SK-N-SH (cell line): ENCODE data around the gene ATG3. TPM values are rescaled to one million over a fixed set of nuclear protein-coding genes. Genes with fewer than 3 reads are reported as not detected.

Source experiments
- CTCF ChIA-PET: fragments of 300-600, 350-600 bp; formaldehyde crosslinking; extraction: SDS; loops from one replicate; lab custom pipeline; 2021; lab: Yijun Ruan, JAX
- POLR2A ChIA-PET: fragments of 350-600 bp; sonication (Branson Sonifier 250); formaldehyde crosslinking; extraction: SDS; loops from one replicate; lab custom pipeline; 2020; ENCODE audit warnings: antibody characterized with exemption, inconsistent platforms; lab: Yijun Ruan, JAX
- DNase-seq: peaks from one replicate; pipeline ENCODE4 v3.0.0; 2012
- H2AFZ ChIP-seq: fragments of 200-600 bp; sonication (generic); 2 replicates; pipeline ENCODE4 v1.8.1; 2016; ENCODE audit warnings: antibody characterized with exemption, mild to moderate bottlenecking, low read depth
- H3F3A ChIP-seq: fragments of 200-600 bp; sonication (generic); replicated peaks from 2 replicates; pipeline ENCODE3; 2016; ENCODE audit warnings: antibody characterized with exemption, mild to moderate bottlenecking; ENCODE audit not compliant: insufficient read depth
- H3K27ac ChIP-seq, 2 experiments: fragments of 200-500 bp in 1 of 2; fragments of 200-600 bp in 1 of 2; sonication (Bioruptor generic) in 1 of 2; sonication (generic), shearing (Covaris generic) in 1 of 2; 2 replicates each; pipeline versions ENCODE4 v1.5.1 to v1.6.1; 2014 to 2016; ENCODE audit warnings: low read depth in 2 of 2, inconsistent platforms in 1 of 2, low read length in 1 of 2, mild to moderate bottlenecking in 1 of 2, mixed read lengths in 1 of 2
- H3K27me3 ChIP-seq: fragments of 200-600 bp; sonication (generic), shearing (Covaris generic); 2 replicates; pipeline ENCODE4 v1.6.1; 2016; ENCODE audit warnings: mixed run types; ENCODE audit not compliant: insufficient read depth
- H3K36me3 ChIP-seq, 2 experiments: fragments of 200-500 bp in 1 of 2; fragments of 200-600 bp in 1 of 2; sonication (Bioruptor generic) in 1 of 2; sonication (generic) in 1 of 2; replicated peaks in 1 of 2; 2 replicates each; pipeline versions ENCODE3 to v1.5.1; 2014 to 2016; ENCODE audit warnings: low read length in 1 of 2, mild to moderate bottlenecking in 1 of 2; ENCODE audit not compliant: insufficient read depth in 2 of 2, control insufficient read depth in 1 of 2
- H3K4me1 ChIP-seq, 2 experiments: fragments of 200-500 bp in 1 of 2; fragments of 200-600 bp in 1 of 2; sonication (Bioruptor generic) in 1 of 2; sonication (generic), shearing (Covaris generic) in 1 of 2; 2 replicates each; pipeline versions ENCODE4 v1.5.1 to v1.6.1; 2014 to 2016; ENCODE audit warnings: low read depth in 1 of 2, low read length in 1 of 2, mixed run types in 1 of 2; ENCODE audit not compliant: insufficient read depth in 2 of 2, control insufficient read depth in 1 of 2
- H3K4me2 ChIP-seq: fragments of 200-600 bp; sonication (generic), shearing (Covaris generic); 2 replicates; pipeline ENCODE4 v1.6.1; 2017; ENCODE audit warnings: mixed run types
- H3K4me3 ChIP-seq, 2 experiments: fragments of 200-500 bp in 1 of 2; fragments of 200-600 bp in 1 of 2; sonication (Bioruptor generic) in 1 of 2; sonication (generic), shearing (Covaris generic) in 1 of 2; 2 replicates each; pipeline versions ENCODE4 v1.5.1 to v1.8.1; 2014 to 2016; ENCODE audit warnings: low read depth in 2 of 2, inconsistent platforms in 1 of 2, low read length in 1 of 2, mild to moderate bottlenecking in 1 of 2, mixed read lengths in 1 of 2, moderate library complexity in 1 of 2
- H3K79me2 ChIP-seq: fragments of 200-600 bp; sonication (generic); 2 replicates; pipeline ENCODE4 v1.8.1; 2017; ENCODE audit warnings: mild to moderate bottlenecking; ENCODE audit not compliant: insufficient read depth
- H3K9ac ChIP-seq: fragments of 200-600 bp; sonication (generic); 2 replicates; pipeline ENCODE4 v1.6.1; 2017; ENCODE audit warnings: mixed run types
- H3K9me2 ChIP-seq: fragments of 200-600 bp; sonication (generic); 2 replicates; pipeline ENCODE4 v1.6.1; 2017; ENCODE audit warnings: mixed run types
- H3K9me3 ChIP-seq: fragments of 200-600 bp; sonication (generic); 2 replicates; pipeline ENCODE4 v1.6.1; 2017; ENCODE audit warnings: mixed run types, mild to moderate bottlenecking, moderate library complexity
- H4K20me1 ChIP-seq: fragments of 200-600 bp; sonication (generic); 2 replicates; pipeline ENCODE4 v1.6.1; 2017; ENCODE audit warnings: mild to moderate bottlenecking, mixed run types; ENCODE audit not compliant: insufficient read depth
- FOXJ3 ChIP-seq: sonication (generic); formaldehyde crosslinking; IDR thresholded peaks from 2 replicates; pipeline ENCODE4 v1.5.1; 2020; ENCODE audit warnings: mild to moderate bottlenecking, missing genetic modification reagents
- GATA2 ChIP-seq: sonication (generic); formaldehyde crosslinking; IDR thresholded peaks from 2 replicates; pipeline ENCODE4 v1.5.0; 2020; ENCODE audit warnings: mild to moderate bottlenecking, missing genetic modification reagents
- RAD21 ChIP-seq: IDR thresholded peaks from 2 replicates; pipeline ENCODE4 v1.6.1; 2012; ENCODE audit warnings: mild to moderate bottlenecking, low read length
- RFX5 ChIP-seq: IDR thresholded peaks from 2 replicates; pipeline ENCODE4 v1.6.1; 2012; ENCODE audit warnings: mild to moderate bottlenecking, improper control_type of control experiment, low read length
- TAF1 ChIP-seq: IDR thresholded peaks from 2 replicates; pipeline ENCODE4 v1.6.1; 2012; ENCODE audit warnings: low read depth, mild to moderate bottlenecking, low read length, moderate library complexity, borderline replicate concordance
- TEAD4 ChIP-seq: IDR thresholded peaks from 2 replicates; pipeline ENCODE4 v1.4.0; 2012; ENCODE audit warnings: mild to moderate bottlenecking, borderline replicate concordance; ENCODE audit not compliant: insufficient read depth
- YY1 ChIP-seq: IDR thresholded peaks from 2 replicates; pipeline ENCODE4 v1.4.0; 2012; ENCODE audit warnings: low read depth, mild to moderate bottlenecking
- WGBS: methylation state at CpG from one replicate; pipeline ENCODE4 v1.1.6; 2017; ENCODE audit warnings: low lambda C conversion rate; 5-methylcytosine and 5-hydroxymethylcytosine counted together
- polyA plus RNA-seq, 3 experiments: library from polyadenylated mRNA; depleted of rRNA; stranded (reverse); fragments of >200 nt; gene quantifications; 2 replicates each; pipeline ENCODE4 v1.2.3, GENCODE V29; 2012
- TF ChIP-seq, protein P1 (sequence below): fragments of 200-600 bp; sonication (generic); IDR thresholded peaks from 2 replicates; pipeline ENCODE4 v1.6.1; 2017; ENCODE audit warnings: antibody characterized with exemption, mild to moderate bottlenecking, moderate library complexity
- TF ChIP-seq, protein P2 (sequence below): fragments of 150-350 bp; IDR thresholded peaks from 2 replicates; pipeline ENCODE4 v1.6.1; 2016; ENCODE audit warnings: mild to moderate bottlenecking, low read depth, low read length
- TF ChIP-seq, protein P3 (sequence below): fragments of 150-350 bp; IDR thresholded peaks from 2 replicates; pipeline ENCODE4 v1.6.1; 2017; ENCODE audit warnings: antibody characterized with exemption, low read length, low read depth, borderline replicate concordance

ATG3 gene
- polyA plus RNA-seq, 1 of the 3 experiments (the other 2 are of a cell fraction), result 38.8 TPM

DNA sequence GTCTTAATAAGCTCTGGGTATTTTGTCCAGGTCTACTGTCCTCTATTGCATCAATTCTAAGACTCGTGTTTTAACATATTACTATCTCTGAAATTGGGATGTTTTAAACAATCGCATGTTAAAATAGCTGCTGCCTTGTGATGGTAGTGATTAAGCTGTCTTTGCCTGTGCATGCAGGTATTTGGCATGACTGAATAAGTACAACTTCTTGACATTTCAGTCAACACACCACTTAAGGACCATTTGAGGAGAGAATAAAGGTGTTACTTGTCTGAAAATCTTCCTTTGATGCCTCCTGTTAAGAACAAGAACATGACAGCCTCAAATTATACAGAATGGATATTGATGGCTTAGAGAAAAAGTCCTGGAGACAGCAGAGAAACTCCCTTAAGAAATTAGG is 33.1 kb upstream of the ATG3 start:
- Histone ChIP-seq H2AFZ (no peak overlapping the region), H4K20me1 (no peaks in the 10 kb centered on the region), H3K9me2 (no peaks in the 10 kb centered on the region), H3K4me2 (no peak overlapping the region), H3K27me3 (no peaks in the 10 kb centered on the region), H3K79me2 (no peaks in the 10 kb centered on the region), H3K4me1 (no peaks in the 10 kb centered on the region; a peak in 1 of 4 replicates), H3K27ac (no peak overlapping the region), H3K4me3 (no peak overlapping the region), H3K36me3 (peaks cover 9 to 20% of the 10 kb centered on the region in 2 experiments), H3F3A (peaks cover 11% of the 10 kb centered on the region), H3K9me3 (no peaks in the 10 kb centered on the region), H3K9ac (no peak overlapping the region)
- ChIA-PET CTCF (interaction anchor here (1.0 to 2.8 kb wide), 2 partner anchors 12 to 301 kb away, joined by 3 to 13 read pairs; no protein-coding TSS in a partner anchor), POLR2A (no interaction called here)
- TF ChIP-seq TAF1, result no peak
- no peak for TF ChIP-seq FOXJ3 (CRISPR knock-in tag)
- TF ChIP-seq, protein P1, sequence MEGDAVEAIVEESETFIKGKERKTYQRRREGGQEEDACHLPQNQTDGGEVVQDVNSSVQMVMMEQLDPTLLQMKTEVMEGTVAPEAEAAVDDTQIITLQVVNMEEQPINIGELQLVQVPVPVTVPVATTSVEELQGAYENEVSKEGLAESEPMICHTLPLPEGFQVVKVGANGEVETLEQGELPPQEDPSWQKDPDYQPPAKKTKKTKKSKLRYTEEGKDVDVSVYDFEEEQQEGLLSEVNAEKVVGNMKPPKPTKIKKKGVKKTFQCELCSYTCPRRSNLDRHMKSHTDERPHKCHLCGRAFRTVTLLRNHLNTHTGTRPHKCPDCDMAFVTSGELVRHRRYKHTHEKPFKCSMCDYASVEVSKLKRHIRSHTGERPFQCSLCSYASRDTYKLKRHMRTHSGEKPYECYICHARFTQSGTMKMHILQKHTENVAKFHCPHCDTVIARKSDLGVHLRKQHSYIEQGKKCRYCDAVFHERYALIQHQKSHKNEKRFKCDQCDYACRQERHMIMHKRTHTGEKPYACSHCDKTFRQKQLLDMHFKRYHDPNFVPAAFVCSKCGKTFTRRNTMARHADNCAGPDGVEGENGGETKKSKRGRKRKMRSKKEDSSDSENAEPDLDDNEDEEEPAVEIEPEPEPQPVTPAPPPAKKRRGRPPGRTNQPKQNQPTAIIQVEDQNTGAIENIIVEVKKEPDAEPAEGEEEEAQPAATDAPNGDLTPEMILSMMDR, result no peak
- TF ChIP-seq RAD21, result no peak
- no peak for TF ChIP-seq TEAD4
- WGBS, result 97% methylated on average over 2 of the region's 2 CpGs
- DNase-seq, result no peak

DNA sequence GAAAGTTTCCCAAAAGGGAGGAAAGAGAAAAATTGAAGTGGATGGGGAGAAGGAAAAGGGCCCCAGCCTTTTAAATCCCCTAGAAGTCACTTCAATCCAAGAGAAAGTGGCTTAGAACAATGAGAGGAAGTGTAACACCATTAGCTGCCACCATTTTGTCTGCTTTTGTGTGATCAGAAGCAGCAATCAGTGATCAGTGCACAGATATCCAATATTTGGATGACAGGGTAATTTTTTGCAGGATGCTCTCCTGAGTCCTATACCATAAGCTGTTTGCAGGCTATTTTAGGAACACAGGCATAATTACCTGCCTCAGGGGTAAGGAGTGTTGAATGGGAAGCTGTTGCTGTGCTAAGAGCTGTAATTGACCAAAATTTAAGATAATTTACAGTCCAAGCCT is 31.5 kb upstream of the ATG3 start:
- no peak overlapping the region for H3K9ac ChIP-seq
- TF ChIP-seq YY1 (no peak), GATA2 (CRISPR knock-in tag) (peak; percentile 66)
- peak overlapping the region in 1 of 2 experiments; percentile 64; a peak in 1 of 4 replicates for H3K27ac ChIP-seq
- POLR2A ChIA-PET, result no interaction called here
- H3K4me1 ChIP-seq, result no peaks in the 10 kb centered on the region; a peak in 1 of 4 replicates
- H3K27me3 ChIP-seq, result no peaks in the 10 kb centered on the region
- H3K79me2 ChIP-seq, result no peaks in the 10 kb centered on the region
- DNase-seq, result peak; percentile 16
- peaks cover 11% of the 10 kb centered on the region for H3F3A ChIP-seq
- no peak overlapping the region for H3K4me3 ChIP-seq
- H3K9me2 ChIP-seq, result no peaks in the 10 kb centered on the region
- H4K20me1 ChIP-seq, result no peaks in the 10 kb centered on the region
- peaks cover 3 to 17% of the 10 kb centered on the region in 2 experiments for H3K36me3 ChIP-seq
- no peaks in the 10 kb centered on the region for H3K9me3 ChIP-seq
- H3K4me2 ChIP-seq, result no peak overlapping the region
- CTCF ChIA-PET, result interaction anchor here (2.1 kb wide), 1 partner anchor 11 kb away, joined by 10 read pairs; no protein-coding TSS in a partner anchor
- H2AFZ ChIP-seq, result no peak overlapping the region

- DNase-seq, result no peak
- 85% methylated on average over 1 of the region's 1 CpG for WGBS
- H4K20me1 ChIP-seq, result no peaks in the 10 kb centered on the region
- no peaks in the 10 kb centered on the region for H3F3A ChIP-seq
- H3K36me3 ChIP-seq, result peaks cover 28 to 39% of the 10 kb centered on the region in 2 experiments
- no peak overlapping the region for H3K9ac ChIP-seq
- no peak overlapping the region for H3K4me2 ChIP-seq
- no peaks in the 10 kb centered on the region for H3K9me3 ChIP-seq
- TF ChIP-seq RFX5, result no peak
- TF ChIP-seq, protein P2, sequence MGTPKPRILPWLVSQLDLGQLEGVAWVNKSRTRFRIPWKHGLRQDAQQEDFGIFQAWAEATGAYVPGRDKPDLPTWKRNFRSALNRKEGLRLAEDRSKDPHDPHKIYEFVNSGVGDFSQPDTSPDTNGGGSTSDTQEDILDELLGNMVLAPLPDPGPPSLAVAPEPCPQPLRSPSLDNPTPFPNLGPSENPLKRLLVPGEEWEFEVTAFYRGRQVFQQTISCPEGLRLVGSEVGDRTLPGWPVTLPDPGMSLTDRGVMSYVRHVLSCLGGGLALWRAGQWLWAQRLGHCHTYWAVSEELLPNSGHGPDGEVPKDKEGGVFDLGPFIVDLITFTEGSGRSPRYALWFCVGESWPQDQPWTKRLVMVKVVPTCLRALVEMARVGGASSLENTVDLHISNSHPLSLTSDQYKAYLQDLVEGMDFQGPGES, result no peak
- TF ChIP-seq, protein P3, sequence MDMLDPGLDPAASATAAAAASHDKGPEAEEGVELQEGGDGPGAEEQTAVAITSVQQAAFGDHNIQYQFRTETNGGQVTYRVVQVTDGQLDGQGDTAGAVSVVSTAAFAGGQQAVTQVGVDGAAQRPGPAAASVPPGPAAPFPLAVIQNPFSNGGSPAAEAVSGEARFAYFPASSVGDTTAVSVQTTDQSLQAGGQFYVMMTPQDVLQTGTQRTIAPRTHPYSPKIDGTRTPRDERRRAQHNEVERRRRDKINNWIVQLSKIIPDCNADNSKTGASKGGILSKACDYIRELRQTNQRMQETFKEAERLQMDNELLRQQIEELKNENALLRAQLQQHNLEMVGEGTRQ, result no peak
- TF ChIP-seq, all 33 proteins: peak for 0
- H3K79me2 ChIP-seq, result no peaks in the 10 kb centered on the region
- ChIA-PET CTCF (interaction anchor here (0.6 to 1.2 kb wide), 2 partner anchors 58 to 193 kb away, joined by 3 to 4 read pairs; no protein-coding TSS in a partner anchor), POLR2A (no interaction called here)
- H2AFZ ChIP-seq, result no peak overlapping the region
- no peaks in the 10 kb centered on the region for H3K4me1 ChIP-seq
- no peak overlapping the region for H3K4me3 ChIP-seq
- H3K9me2 ChIP-seq, result no peaks in the 10 kb centered on the region
- H3K27ac ChIP-seq, result no peak overlapping the region
- H3K27me3 ChIP-seq, result no peaks in the 10 kb centered on the region
These were observed 25.6 kb upstream of the ATG3 start for GRCh38 chr3:112587336-112587735.
